Middle frontal gyrus (tissue), 1 donor: ENCODE data around the gene ZNF586.
"Not testable (repeated sequence)": the region's sequence is repeated elsewhere in the genome, so short reads cannot be mapped to it uniquely, and the experiment has no call there.

Experiments
- DNase-seq: peaks from one replicate; pipeline ENCODE4 v3.0.0-alpha.2; 2015; ENCODE audit warnings: low spot score; ENCODE audit errors: extremely low spot score

Gene ZNF586

GRCh38 chr19:57789288-57789687, 19.8 kb downstream of the ZNF586 start:
- no peak for DNase-seq

GRCh38 chr19:57796580-57796979, 27.1 kb downstream of the ZNF586 start:
- DNase-seq, result not testable (repeated sequence)

GRCh38 chr19:57800696-57801095, 31.2 kb downstream of the ZNF586 start:
- no peak for DNase-seq

GRCh38 chr19:57802269-57802668, 32.8 kb downstream of the ZNF586 start:
- no peak for DNase-seq

- no peak for DNase-seq
Observed at GRCh38 chr19:57803265-57803593, 33.8 kb downstream of the ZNF586 start.

GRCh38 chr19:57803594-57804325, 34.3 kb downstream of the ZNF586 start:
- no peak for DNase-seq

- no peak for DNase-seq
Observed at GRCh38 chr19:57807541-57807940, 38.1 kb downstream of the ZNF586 start.

- DNase-seq, result not testable (repeated sequence)
Observed at GRCh38 chr19:57810410-57811295, 41.2 kb downstream of the ZNF586 start.

GRCh38 chr19:57812226-57812625, 42.8 kb downstream of the ZNF586 start:
- DNase-seq, result no peak

- DNase-seq, result not testable (repeated sequence)
Observed at GRCh38 chr19:57812975-57813820, 43.7 kb downstream of the ZNF586 start.

- no peak for DNase-seq
Observed at GRCh38 chr19:57813919-57814504, 44.5 kb downstream of the ZNF586 start.

GRCh38 chr19:57814505-57815246, 45.2 kb downstream of the ZNF586 start, which contains the start of gene ZNF552:
Gene ZNF552 (minus strand): TSS chr19:57814913. CDS start chr19:57814743, 170 bp downstream.
- DNase-seq, result peak; percentile 94

GRCh38 chr19:57815247-57816075, 46.0 kb downstream of the ZNF586 start:
- DNase-seq, result no peak

GRCh38 chr19:57816652-57817051, 47.2 kb downstream of the ZNF586 start:
- DNase-seq, result no peak

- DNase-seq, result no peak
Observed at GRCh38 chr19:57817976-57818375, 48.5 kb downstream of the ZNF586 start.

- no peak for DNase-seq
Observed at GRCh38 chr19:57818378-57818777, 48.9 kb downstream of the ZNF586 start.

GRCh38 chr19:57819475-57820148, 50.1 kb downstream of the ZNF586 start:
- peak; percentile 87 for DNase-seq

- no peak for DNase-seq
Observed at GRCh38 chr19:57820599-57820998, 51.1 kb downstream of the ZNF586 start.

- not testable (repeated sequence) for DNase-seq
Observed at GRCh38 chr19:57821095-57821494, 51.6 kb downstream of the ZNF586 start.
